Fibroblast of mammary gland (primary cell): ENCODE results near the gene PAX7.

Experiments
- DNase-seq: peaks from one replicate; pipeline ENCODE4 v3.0.0-alpha.2; 2010; ENCODE audit warnings: low read depth
- H3K4me3 ChIP-seq: 2 replicates; pipeline ENCODE4 v1.5.1; 2011; ENCODE audit warnings: low read depth, mild to moderate bottlenecking, low read length, moderate library complexity; ENCODE audit not compliant: control insufficient read depth
- CTCF ChIP-seq: conservative IDR thresholded peaks from 2 replicates; pipeline ENCODE4 v1.5.1; 2011; ENCODE audit warnings: low read depth, low read length, inconsistent platforms; ENCODE audit not compliant: control insufficient read depth, insufficient read depth

The PAX7 gene

GRCh38 chr1:18633422-18634155 lies 2.9 kb downstream of the PAX7 start:
- DNase-seq = no peak
- H3K4me3 ChIP-seq = no peak overlapping the region
- no peak for TF ChIP-seq CTCF

- DNase-seq = no peak
- H3K4me3 ChIP-seq = no peak overlapping the region
- no peak for TF ChIP-seq CTCF
These were observed 3.6 kb downstream of the PAX7 start for GRCh38 chr1:18634276-18634675.

GRCh38 chr1:18635070-18635577 lies 4.5 kb downstream of the PAX7 start:
- H3K4me3 ChIP-seq = no peak overlapping the region
- no peak for TF ChIP-seq CTCF
- DNase-seq = no peak

- H3K4me3 ChIP-seq = no peak overlapping the region
- TF ChIP-seq CTCF = no peak
- DNase-seq = peak; percentile 6
These were observed 5.4 kb downstream of the PAX7 start for GRCh38 chr1:18635891-18636595.

- no peak for TF ChIP-seq CTCF
- H3K4me3 ChIP-seq = no peak overlapping the region
These were observed 6.2 kb downstream of the PAX7 start for GRCh38 chr1:18636596-18637508.

GRCh38 chr1:18637511-18637960 lies 6.9 kb downstream of the PAX7 start:
- no peak overlapping the region for H3K4me3 ChIP-seq
- no peak for TF ChIP-seq CTCF
- DNase-seq = no peak

More at GRCh38 chr1:18636596-18637508, 6.2 kb downstream of the PAX7 start:
- no peak for DNase-seq
